Measurements from ENCODE around the gene OCA2. TPM values are rescaled to one million over a fixed set of nuclear protein-coding genes. Genes with fewer than 3 reads are reported as not detected.

Gene OCA2
- total and polyA plus RNA-seq, 2 of the 13 experiments (the other 11 are each of a cell fraction or from before 2014, with no cell fraction given) = 0.02 to 0.05 TPM

GRCh38 chr15:27865323-27865922, 233.7 kb downstream of the OCA2 start (continued):
- TF ChIP-seq IKZF5 (CRISPR knock-in tag; IDR thresholded peaks at IDR 0.05) (no peak), CREB1 (IDR thresholded peaks at IDR 0.05) (no peak), CREB1 (CRISPR knock-in tag; IDR thresholded peaks at IDR 0.05) (no peak), ZNF713 (CRISPR knock-in tag; IDR thresholded peaks at IDR 0.05) (no peak), ZNF230 (CRISPR knock-in tag; IDR thresholded peaks at IDR 0.05) (no peak), TCF7L2 (IDR thresholded peaks at IDR 0.05; ENCODE audit: low read depth, low read length) (no peak), IRF2 (CRISPR knock-in tag; IDR thresholded peaks at IDR 0.05) (no peak)

GRCh38 chr15:27864719-27865118, 234.4 kb downstream of the OCA2 start:
- CTCF ChIA-PET (ENCODE audit: low intra/inter-chr PET ratio, low total read pairs) = no interaction called here
- no peak overlapping the region for H3K9ac ChIP-seq (ENCODE audit: insufficient read depth, low read depth, low read length)
- H3K27me3 ChIP-seq (ENCODE audit: control insufficient read depth in 1 of 2, insufficient read depth in 2 of 2, low read length in 2 of 2) = peaks cover 3 to 10% of the 10 kb centered on the region in 2 experiments; a peak in 3 of 5 replicates
- BruUV-seq (replicated peaks) = no TSS peak
- ATAC-seq (no peak), DNase-seq (ENCODE audit: low spot score) (no peak), FAIRE-seq (no peak)
- in situ Hi-C loops (cut with HindIII; ENCODE audit: extremely low pct_ligation_motif_present, low pct_unique_long_range_greater_than_20kb) = no loop called here
- H3K4me2 ChIP-seq (ENCODE audit: low read depth, low read length) = no peak overlapping the region
- H3K36me3 ChIP-seq (replicated peaks in 1 of 2; ENCODE audit: control insufficient read depth in 1 of 2, insufficient read depth in 2 of 2, low read length in 2 of 2) = no peaks in the 10 kb centered on the region
- H3K79me2 ChIP-seq (ENCODE audit: insufficient read depth, low read length) = no peaks in the 10 kb centered on the region
- 11% methylated on average over 8 of the region's 8 CpGs for WGBS (ENCODE audit: low lambda C conversion rate)
- intact Hi-C loops (cut with micrococcal nuclease; ENCODE audit: unreplicated experiment) = no loop called here
- H3K27ac ChIP-seq (ENCODE audit: extremely low read length, insufficient read depth, low read length) = no peak overlapping the region
- no peak overlapping the region for H3K4me3 ChIP-seq (replicated peaks in 1 of 3; ENCODE audit: insufficient read depth in 1 of 3, low read depth in 2 of 3, low read length in 3 of 3)
- H3K9me3 ChIP-seq (ENCODE audit: low read length) = no peaks in the 10 kb centered on the region
- no peaks in the 10 kb centered on the region for H3K4me1 ChIP-seq (ENCODE audit: insufficient read depth, low read length)
- POLR2A ChIA-PET = no interaction called here
- no peak overlapping the region for H2AFZ ChIP-seq (ENCODE audit: low read length)
- H4K20me1 ChIP-seq (ENCODE audit: insufficient read depth, low read length) = no peaks in the 10 kb centered on the region
- no peak for TF ChIP-seq MTF2 (CRISPR knock-in tag; IDR thresholded peaks at IDR 0.05; ENCODE audit: borderline replicate concordance)
- no peak for TF ChIP-seq ZNF354B (CRISPR knock-in tag; IDR thresholded peaks at IDR 0.05)
- TF ChIP-seq TBL1XR1 (IDR thresholded peaks at IDR 0.05; ENCODE audit: borderline replicate concordance, low read length, partially characterized antibody) = no peak
- TF ChIP-seq ZNF713 (CRISPR knock-in tag; IDR thresholded peaks at IDR 0.05) = no peak
- no peak for TF ChIP-seq POLR2AphosphoS2 (IDR thresholded peaks at IDR 0.05; ENCODE audit: low read depth, low read length)
- no peak for TF ChIP-seq BHLHE40 (IDR thresholded peaks at IDR 0.05; ENCODE audit: low read length)
- TF ChIP-seq ONECUT2 (CRISPR knock-in tag; IDR thresholded peaks at IDR 0.05) = no peak
- no peak for TF ChIP-seq ZFY (CRISPR knock-in tag; IDR thresholded peaks at IDR 0.05)
- no peak for TF ChIP-seq MYC (CRISPR knock-in tag; IDR thresholded peaks at IDR 0.05; ENCODE audit: borderline replicate concordance)
- TF ChIP-seq HNRNPH1 (optimal IDR thresholded peaks at IDR 0.05; ENCODE audit: low read depth, low read length) = no peak
- TF ChIP-seq ARNT (IDR thresholded peaks at IDR 0.05) = no peak
- TF ChIP-seq CBFB (CRISPR knock-in tag; IDR thresholded peaks at IDR 0.05) = no peak
- no peak for TF ChIP-seq IRX3 (CRISPR knock-in tag; IDR thresholded peaks at IDR 0.05; ENCODE audit: borderline replicate concordance, low read depth)
- TF ChIP-seq KMT2A (CRISPR knock-in tag; IDR thresholded peaks at IDR 0.05) = no peak
- no peak for TF ChIP-seq ZNF317 (CRISPR knock-in tag; IDR thresholded peaks at IDR 0.05)
- no peak for TF ChIP-seq ZNF670 (CRISPR knock-in tag; IDR thresholded peaks at IDR 0.05; ENCODE audit: borderline replicate concordance)
- no peak for TF ChIP-seq DR1 (CRISPR knock-in tag; IDR thresholded peaks at IDR 0.05)
- no peak for TF ChIP-seq RBM39 (IDR thresholded peaks at IDR 0.05; ENCODE audit: low read depth, low read length, poor library complexity, severe bottlenecking)
- no peak for TF ChIP-seq ZNF710 (CRISPR knock-in tag; IDR thresholded peaks at IDR 0.05; ENCODE audit: borderline replicate concordance)

Measured in HepG2 (cell line).